COLO668 (cell line): ENCODE measurements around the gene ZNF747.
"Not testable (repeated sequence)": the region's sequence is repeated elsewhere in the genome, so short reads cannot be mapped to it uniquely, and the experiment has no call there.

Experiments used
- DNase-seq: peaks from one replicate; lab custom pipeline; 2025; ENCODE audit not compliant: unreplicated experiment; lab: John Stamatoyannopoulos, UW

Gene ZNF747

GRCh38 chr16:30557957-30558788 lies 23.5 kb upstream of the ZNF747 start, which contains the start of gene ZNF764:
ZNF764 (minus strand) TSS chr16:30558374; CDS start chr16:30558182, 192 bp downstream.
- peak; percentile 98 for DNase-seq

GRCh38 chr16:30557707-30557956 lies 23.0 kb upstream of the ZNF747 start:
- DNase-seq, result no peak

GRCh38 chr16:30556125-30556473 lies 21.4 kb upstream of the ZNF747 start:
- peak; percentile 57 for DNase-seq

- no peak for DNase-seq
These were observed 20.9 kb upstream of the ZNF747 start for GRCh38 chr16:30555315-30556124.

GRCh38 chr16:30554557-30555314 lies 20.1 kb upstream of the ZNF747 start:
- no peak for DNase-seq

GRCh38 chr16:30553393-30553899 lies 18.8 kb upstream of the ZNF747 start:
- DNase-seq, result no peak

- no peak for DNase-seq
These were observed 18.3 kb upstream of the ZNF747 start for GRCh38 chr16:30552956-30553355.

- no peak for DNase-seq
These were observed 17.1 kb upstream of the ZNF747 start for GRCh38 chr16:30551781-30552180.

GRCh38 chr16:30548416-30549253 lies 14.0 kb upstream of the ZNF747 start:
- no peak for DNase-seq

GRCh38 chr16:30546115-30546514 lies 11.5 kb upstream of the ZNF747 start:
- no peak for DNase-seq

- no peak for DNase-seq
These were observed 8.4 kb upstream of the ZNF747 start for GRCh38 chr16:30543067-30543466.

GRCh38 chr16:30541502-30542329 lies 7.1 kb upstream of the ZNF747 start:
- no peak for DNase-seq

GRCh38 chr16:30540916-30541464 lies 6.3 kb upstream of the ZNF747 start:
- DNase-seq, result not testable (repeated sequence)

GRCh38 chr16:30539986-30540526 lies 5.4 kb upstream of the ZNF747 start:
- DNase-seq, result not testable (repeated sequence)

GRCh38 chr16:30539000-30539964 lies 4.6 kb upstream of the ZNF747 start:
- no peak for DNase-seq

- DNase-seq, result not testable (repeated sequence)
These were observed 1.9 kb upstream of the ZNF747 start for GRCh38 chr16:30536391-30537024.

GRCh38 chr16:30535777-30536190 lies 1.1 kb upstream of the ZNF747 start:
- peak; percentile 81 for DNase-seq
